Cardiac septum (tissue), 1 donor: ENCODE data around the gene TEKTIP1. TPM values are rescaled to one million over a fixed set of nuclear protein-coding genes. Genes with fewer than 3 reads are reported as not detected.

ENCODE experiments used
- total RNA-seq: library from RNA; stranded (reverse); fragmentation: NEBNext Ultra II Directional; extraction: Animal tissue kit (Norgen Biotek cat#: 25700); gene quantifications from one replicate; pipeline ENCODE4 v1.2.1, GENCODE V29; 2021
- donor health status: DM: no; HTN: no; CAD: no.

The TEKTIP1 gene
- total RNA-seq, 1 donor from 2014 or later: 1.7 TPM

Other genes with a start within 250 kb of the TEKTIP1 start
- 178 TPM for gene NFIC, start 172.6 kb upstream of the TEKTIP1 start, total RNA-seq
- not detected for gene SMIM24, start 58.6 kb upstream of the TEKTIP1 start, total RNA-seq
- not detected for gene SMIM44, start 55.7 kb upstream of the TEKTIP1 start, total RNA-seq
- gene DOHH, start 38.5 kb upstream of the TEKTIP1 start, total RNA-seq: 11.1 TPM
- gene FZR1, start 32.9 kb upstream of the TEKTIP1 start, total RNA-seq: 23.8 TPM
- 25.4 TPM for gene MFSD12, start 18.4 kb downstream of the TEKTIP1 start, total RNA-seq
- gene HMG20B, start 33.8 kb downstream of the TEKTIP1 start, total RNA-seq: 32.6 TPM
- 1.3 TPM for gene GIPC3, start 46.3 kb downstream of the TEKTIP1 start, total RNA-seq
- 1.9 TPM for gene TBXA2R, start 67.7 kb downstream of the TEKTIP1 start, total RNA-seq
- gene CACTIN, start 87.6 kb downstream of the TEKTIP1 start, total RNA-seq: 10.7 TPM
- gene PIP5K1C, start 161.3 kb downstream of the TEKTIP1 start, total RNA-seq: 38.2 TPM
- not detected for gene TJP3, start 169.2 kb downstream of the TEKTIP1 start, total RNA-seq
- gene APBA3, start 222.5 kb downstream of the TEKTIP1 start, total RNA-seq: 12.5 TPM
- gene MRPL54, start 223.5 kb downstream of the TEKTIP1 start, total RNA-seq: 81.4 TPM
- gene RAX2, start 233.1 kb downstream of the TEKTIP1 start, total RNA-seq: not detected
- 0.38 TPM for gene MATK, start 247.2 kb downstream of the TEKTIP1 start, total RNA-seq